Measurements from ENCODE around the gene GNG12. TPM values are rescaled to one million over a fixed set of nuclear protein-coding genes. Genes with fewer than 3 reads are reported as not detected.

Gene GNG12
- total RNA-seq, 1 experiment from 2014 or later, result 102 TPM

GRCh38 chr1:67701876-67702275 is 131.4 kb downstream of the GNG12 start:
- CTCF ChIA-PET, result interaction anchor here (0.8 kb wide), 1 partner anchor 16 kb away, joined by 3 read pairs; no protein-coding TSS in a partner anchor
- intact Hi-C loops (cut with micrococcal nuclease; ENCODE audit: unreplicated experiment), result loop anchor here (2.0 to 10.0 kb wide), 2 partner anchors 47 to 473 kb away; no protein-coding TSS in a partner anchor
- no TSS peak for BruUV-seq (replicated peaks)

GRCh38 chr1:67700692-67701410 is 132.4 kb downstream of the GNG12 start:
- Histone ChIP-seq H2AFZ (no peak overlapping the region), H3K4me1 (replicated peaks; ENCODE audit: insufficient read depth) (peaks cover 18% of the 10 kb centered on the region), H4K20me1 (ENCODE audit: insufficient read depth) (no peaks in the 10 kb centered on the region), H3K27me3 (ENCODE audit: insufficient read depth, low read depth) (no peaks in the 10 kb centered on the region), H3K27ac (peak overlapping the region; percentile 63), H3K4me2 (peak overlapping the region; percentile 39), H3K79me2 (ENCODE audit: low read depth) (no peaks in the 10 kb centered on the region), H3K9me2 (ENCODE audit: insufficient read depth) (no peaks in the 10 kb centered on the region), H3K4me3 (no peak overlapping the region), H3K9me3 (ENCODE audit: insufficient read depth, low read depth) (no peaks in the 10 kb centered on the region), H3F3A (ENCODE audit: insufficient read depth, low read depth) (peaks cover 28% of the 10 kb centered on the region), H3K36me3 (ENCODE audit: low read depth) (peaks cover 6% of the 10 kb centered on the region; the same call in 1 of the 2 replicates)
- peak; percentile 84 to 93 for DNase-seq
- ChIA-PET CTCF (interaction anchor here (0.5 to 1.5 kb wide), 7 partner anchors 11 to 165 kb away, joined by 3 to 10 read pairs (median 4); no protein-coding TSS in a partner anchor), POLR2A (ENCODE audit: unreplicated experiment) (interaction anchor here (0.5 to 0.7 kb wide), 6 partner anchors 17 to 776 kb away, joined by 3 to 8 read pairs (median 4); partner anchors contain the start of genes DNAI4 and MIER1)
- intact Hi-C loops (cut with micrococcal nuclease; ENCODE audit: unreplicated experiment), result loop anchor here (1.0 to 10.0 kb wide), 3 partner anchors 15 to 474 kb away; no protein-coding TSS in a partner anchor
- TF ChIP-seq EZH2 (IDR thresholded peaks at IDR 0.05; ENCODE audit: low read depth), result no peak
- TF ChIP-seq CTCF (conservative IDR thresholded peaks at IDR 0.05), result peak; percentile 55; the same call in 1 of the 2 replicates
- no TSS peak for BruUV-seq (replicated peaks)

More at GRCh38 chr1:67701876-67702275, 131.4 kb downstream of the GNG12 start:
- no peak for DNase-seq
- Histone ChIP-seq H3F3A (ENCODE audit: insufficient read depth, low read depth) (peaks cover 21% of the 10 kb centered on the region; the same call in 1 of the 2 replicates), H3K9me2 (ENCODE audit: insufficient read depth) (no peaks in the 10 kb centered on the region), H3K4me1 (replicated peaks; ENCODE audit: insufficient read depth) (peaks cover 18% of the 10 kb centered on the region), H3K27ac (peak overlapping the region; percentile 63; the same call in 1 of the 2 replicates), H2AFZ (no peak overlapping the region), H3K27me3 (ENCODE audit: insufficient read depth, low read depth) (no peaks in the 10 kb centered on the region), H3K79me2 (ENCODE audit: low read depth) (no peaks in the 10 kb centered on the region), H3K36me3 (ENCODE audit: low read depth) (peaks cover 6% of the 10 kb centered on the region; the same call in 1 of the 2 replicates), H3K4me2 (no peak overlapping the region), H3K4me3 (no peak overlapping the region), H3K9me3 (ENCODE audit: insufficient read depth, low read depth) (no peaks in the 10 kb centered on the region), H4K20me1 (ENCODE audit: insufficient read depth) (no peaks in the 10 kb centered on the region)
- POLR2A ChIA-PET (ENCODE audit: unreplicated experiment), result no interaction called here
- no peak for TF ChIP-seq CTCF (conservative IDR thresholded peaks at IDR 0.05)
- TF ChIP-seq EZH2 (IDR thresholded peaks at IDR 0.05; ENCODE audit: low read depth), result no peak

DNA sequence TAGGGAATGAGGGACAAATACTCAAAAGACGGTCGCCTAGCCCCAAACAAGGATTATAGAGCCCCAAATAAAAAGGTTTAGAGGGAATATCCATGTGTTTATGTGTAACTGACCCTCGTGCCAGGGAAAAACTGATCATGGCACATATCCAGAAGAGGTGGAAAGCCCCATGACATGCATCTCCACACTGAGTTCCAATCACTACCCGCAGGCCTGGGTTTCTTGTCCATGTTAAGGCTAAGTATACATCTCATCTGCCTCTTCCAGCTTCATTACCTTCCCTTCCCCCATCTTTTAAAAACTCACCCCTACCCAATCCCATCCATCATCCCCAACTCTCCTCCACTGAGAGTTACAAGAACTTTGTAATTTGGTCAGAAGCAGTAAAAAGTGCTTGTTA is 133.0 kb downstream of the GNG12 start:
- Histone ChIP-seq H3K27me3 (ENCODE audit: insufficient read depth, low read depth) (no peaks in the 10 kb centered on the region), H3K79me2 (ENCODE audit: low read depth) (no peaks in the 10 kb centered on the region), H2AFZ (no peak overlapping the region), H3K4me3 (no peak overlapping the region), H3K9me2 (ENCODE audit: insufficient read depth) (no peaks in the 10 kb centered on the region), H3F3A (ENCODE audit: insufficient read depth, low read depth) (peaks cover 28% of the 10 kb centered on the region), H3K4me2 (peak overlapping the region; percentile 39), H3K36me3 (ENCODE audit: low read depth) (peaks cover 6% of the 10 kb centered on the region; the same call in 1 of the 2 replicates), H3K4me1 (replicated peaks; ENCODE audit: insufficient read depth) (peaks cover 18% of the 10 kb centered on the region), H3K27ac (peak overlapping the region; percentile 39), H4K20me1 (ENCODE audit: insufficient read depth) (no peaks in the 10 kb centered on the region), H3K9me3 (ENCODE audit: insufficient read depth, low read depth) (no peaks in the 10 kb centered on the region)
- ChIA-PET CTCF (interaction anchor here (0.6 to 1.5 kb wide), 5 partner anchors 10 to 165 kb away, joined by 3 to 10 read pairs (median 4); no protein-coding TSS in a partner anchor), POLR2A (ENCODE audit: unreplicated experiment) (interaction anchor here (0.5 to 0.7 kb wide), 5 partner anchors 17 to 776 kb away, joined by 3 to 8 read pairs (median 3); partner anchors contain the start of genes DNAI4 and MIER1)
- no peak for DNase-seq
- TF ChIP-seq EZH2 (IDR thresholded peaks at IDR 0.05; ENCODE audit: low read depth), result no peak
- TF ChIP-seq CTCF (conservative IDR thresholded peaks at IDR 0.05), result no peak
- no TSS peak for BruUV-seq (replicated peaks)
- intact Hi-C loops (cut with micrococcal nuclease; ENCODE audit: unreplicated experiment), result loop anchor here (1.0 to 10.0 kb wide), 3 partner anchors 14 to 475 kb away; no protein-coding TSS in a partner anchor

Data from PC-9 (cell line).